HEK293T (cell line): ENCODE results near the gene DOCK10.
"Not testable (repeated sequence)": the region's sequence is repeated elsewhere in the genome, so short reads cannot be mapped to it uniquely, and the experiment has no call there.

Source experiments
- CTCF ChIA-PET: fragments of 350-600 bp; formaldehyde crosslinking; extraction: SDS; loops from one replicate; lab custom pipeline; 2021; ENCODE audit warnings: antibody characterized with exemption, inconsistent platforms; lab: Yijun Ruan, JAX
- POLR2A ChIA-PET: fragments of 350-600 bp; formaldehyde crosslinking; extraction: SDS; loops from one replicate; lab custom pipeline; 2020; ENCODE audit warnings: antibody characterized with exemption, inconsistent platforms; lab: Yijun Ruan, JAX
- DNase-seq: peaks from one replicate; pipeline ENCODE4 v3.0.0; 2012; ENCODE audit warnings: mixed read lengths; ENCODE audit errors: extremely low spot score
- ARNT ChIP-seq: fragments of 450-650 bp; IDR thresholded peaks from 2 replicates; pipeline ENCODE4 v1.6.1; 2017; ENCODE audit warnings: mild to moderate bottlenecking
- BHLHE40 ChIP-seq: fragments of 450-650 bp; IDR thresholded peaks from 2 replicates; pipeline ENCODE4 v1.6.1; 2016; ENCODE audit warnings: mild to moderate bottlenecking, moderate library complexity, borderline replicate concordance
- CTBP1 ChIP-seq: fragments of 450-650 bp; IDR thresholded peaks from 2 replicates; pipeline ENCODE4 v1.6.1; 2016; ENCODE audit warnings: borderline replicate concordance
- ELF4 ChIP-seq: fragments of 450-650 bp; IDR thresholded peaks from 2 replicates; pipeline ENCODE4 v1.6.1; 2017; ENCODE audit warnings: antibody characterized with exemption
- FOXA1 ChIP-seq: fragments of 450-650 bp; IDR thresholded peaks from 2 replicates; pipeline ENCODE4 v1.6.1; 2016; ENCODE audit warnings: mild to moderate bottlenecking
- FOXK2 ChIP-seq: fragments of 450-650 bp; IDR thresholded peaks from 2 replicates; pipeline ENCODE4 v1.6.1; 2016; ENCODE audit warnings: mild to moderate bottlenecking
- FOXM1 ChIP-seq: fragments of 450-650 bp; IDR thresholded peaks from 2 replicates; pipeline ENCODE4 v1.6.1; 2017; ENCODE audit warnings: mild to moderate bottlenecking, borderline replicate concordance
- HDGF ChIP-seq: fragments of 450-650 bp; IDR thresholded peaks from 2 replicates; pipeline ENCODE4 v1.6.1; 2017; ENCODE audit warnings: antibody characterized with exemption, borderline replicate concordance
- L3MBTL2 ChIP-seq: fragments of 450-650 bp; conservative IDR thresholded peaks from 2 replicates; pipeline ENCODE4 v1.6.1; 2016; ENCODE audit warnings: mild to moderate bottlenecking
- LEF1 ChIP-seq: fragments of 450-650 bp; IDR thresholded peaks from 2 replicates; pipeline ENCODE4 v1.6.1; 2017; ENCODE audit warnings: mild to moderate bottlenecking, borderline replicate concordance
- NFRKB ChIP-seq: fragments of 450-650 bp; IDR thresholded peaks from 2 replicates; pipeline ENCODE4 v1.6.1; 2016; ENCODE audit warnings: mild to moderate bottlenecking, moderate library complexity
- SP1 ChIP-seq: fragments of 450-650 bp; IDR thresholded peaks from 2 replicates; pipeline ENCODE4 v1.6.1; 2017
- SUZ12 ChIP-seq: fragments of 450-650 bp; IDR thresholded peaks from 2 replicates; pipeline ENCODE4 v1.6.1; 2016; ENCODE audit warnings: mild to moderate bottlenecking
- TARDBP ChIP-seq: fragments of 450-650 bp; IDR thresholded peaks from 2 replicates; pipeline ENCODE4 v1.6.1; 2016
- ZNF384 ChIP-seq: fragments of 450-650 bp; IDR thresholded peaks from 2 replicates; pipeline ENCODE4 v1.6.1; 2016
- TF ChIP-seq, protein P1 (sequence below): fragments of 450-650 bp; IDR thresholded peaks from 2 replicates; pipeline ENCODE4 v1.6.1; 2016

The DOCK10 gene

DNA sequence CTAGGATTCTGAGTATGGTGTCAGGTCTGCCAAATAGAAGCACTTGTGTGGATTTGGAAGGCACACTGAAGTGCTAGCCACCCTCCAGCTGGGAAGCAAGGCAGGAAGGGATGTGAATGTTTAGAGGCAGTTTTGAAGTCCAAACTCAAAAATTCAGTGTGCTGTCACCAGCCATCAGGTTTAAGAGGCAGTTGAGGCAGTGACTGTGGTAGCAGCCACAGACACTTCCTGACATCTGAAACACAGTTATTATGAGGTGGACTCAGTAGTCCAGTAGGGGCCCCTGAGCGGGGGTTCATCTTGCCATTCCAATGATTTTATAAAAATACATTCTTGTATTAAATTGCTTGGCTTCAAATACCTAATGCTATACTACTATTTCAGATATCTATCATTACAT, 13.4 kb upstream of the DOCK10 start:
- ChIA-PET POLR2A (no interaction called here), CTCF (no interaction called here)
- TF ChIP-seq LEF1, result no peak
- TF ChIP-seq FOXK2, result no peak
- no peak for TF ChIP-seq NFRKB
- no peak for TF ChIP-seq FOXA1
- TF ChIP-seq SP1, result no peak
- TF ChIP-seq ELF4, result no peak
- no peak for TF ChIP-seq ZNF384
- TF ChIP-seq SUZ12, result no peak
- no peak for TF ChIP-seq CTBP1
- no peak for TF ChIP-seq L3MBTL2
- no peak for TF ChIP-seq ARNT
- no peak for TF ChIP-seq FOXM1
- TF ChIP-seq HDGF, result no peak
- TF ChIP-seq TARDBP, result no peak
- no peak for DNase-seq

- CTCF ChIA-PET, result no interaction called here
- POLR2A ChIA-PET, result no interaction called here
- no peak for DNase-seq
- TF ChIP-seq SP1 (no peak), SUZ12 (no peak), ZNF384 (no peak), ELF4 (no peak), FOXK2 (no peak)
Measured at GRCh38 chr2:225052703-225053102, 10.4 kb upstream of the DOCK10 start.

- POLR2A ChIA-PET, DNase-seq, CTCF ChIA-PET: not testable (repeated sequence)
Measured at GRCh38 chr2:225047502-225047901, 5.2 kb upstream of the DOCK10 start.

DNA sequence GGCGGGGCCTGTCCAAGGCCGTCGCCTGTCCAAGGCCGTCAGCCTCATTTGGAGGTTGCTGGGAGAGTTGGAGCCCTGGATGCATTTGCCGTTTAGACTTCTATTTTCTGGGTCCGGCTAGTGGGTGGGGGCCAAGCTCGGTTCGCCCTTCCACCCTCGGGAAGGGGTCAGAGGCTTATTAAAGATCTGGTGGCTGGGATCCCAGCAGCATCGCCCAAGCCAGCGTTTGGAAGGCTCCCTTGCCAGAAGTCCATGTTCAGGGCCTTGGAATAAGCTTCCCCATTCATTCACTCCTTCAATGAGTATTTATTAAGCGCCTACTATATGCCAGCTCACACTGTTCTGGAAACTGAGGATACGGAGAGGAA, 516 bp upstream of the DOCK10 start:
- no peak for DNase-seq
- TF ChIP-seq BHLHE40 (no peak), ZNF384 (no peak), CTBP1 (no peak), FOXM1 (no peak), ARNT (no peak), TARDBP (no peak), L3MBTL2 (no peak), LEF1 (no peak), SP1 (no peak), HDGF (no peak)
- TF ChIP-seq, protein P1, sequence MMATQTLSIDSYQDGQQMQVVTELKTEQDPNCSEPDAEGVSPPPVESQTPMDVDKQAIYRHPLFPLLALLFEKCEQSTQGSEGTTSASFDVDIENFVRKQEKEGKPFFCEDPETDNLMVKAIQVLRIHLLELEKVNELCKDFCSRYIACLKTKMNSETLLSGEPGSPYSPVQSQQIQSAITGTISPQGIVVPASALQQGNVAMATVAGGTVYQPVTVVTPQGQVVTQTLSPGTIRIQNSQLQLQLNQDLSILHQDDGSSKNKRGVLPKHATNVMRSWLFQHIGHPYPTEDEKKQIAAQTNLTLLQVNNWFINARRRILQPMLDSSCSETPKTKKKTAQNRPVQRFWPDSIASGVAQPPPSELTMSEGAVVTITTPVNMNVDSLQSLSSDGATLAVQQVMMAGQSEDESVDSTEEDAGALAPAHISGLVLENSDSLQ, result no peak
- CTCF ChIA-PET, result no interaction called here
- POLR2A ChIA-PET, result no interaction called here

GRCh38 chr2:225041207-225041850, 939 bp downstream of the DOCK10 start:
- TF ChIP-seq HDGF (no peak), FOXM1 (no peak), SUZ12 (no peak), BHLHE40 (no peak), SP1 (no peak), TARDBP (no peak), NFRKB (no peak), LEF1 (no peak), FOXK2 (no peak), ARNT (no peak), CTBP1 (no peak), FOXA1 (no peak), ELF4 (no peak), ZNF384 (no peak), L3MBTL2 (no peak)
- TF ChIP-seq, protein P1, result no peak
- CTCF ChIA-PET, result no interaction called here
- DNase-seq, result no peak
- POLR2A ChIA-PET, result no interaction called here

- TF ChIP-seq LEF1, result no peak
- TF ChIP-seq CTBP1, result no peak
- no peak for TF ChIP-seq ELF4
- no peak for TF ChIP-seq SP1
- TF ChIP-seq NFRKB, result no peak
- no peak for TF ChIP-seq SUZ12
- TF ChIP-seq TARDBP, result no peak
- no peak for TF ChIP-seq FOXM1
- TF ChIP-seq FOXK2, result no peak
- TF ChIP-seq BHLHE40, result no peak
- no peak for TF ChIP-seq ARNT
- no peak for TF ChIP-seq FOXA1
- TF ChIP-seq, protein P1, result no peak
- no peak for TF ChIP-seq ZNF384
- POLR2A ChIA-PET, result no interaction called here
- DNase-seq, result no peak
- CTCF ChIA-PET, result interaction anchor here (0.6 kb wide), 1 partner anchor 82 kb away, joined by 3 read pairs; no protein-coding TSS in a partner anchor
Measured at GRCh38 chr2:225040856-225041206, 1.4 kb downstream of the DOCK10 start.
